Endothelial cell of umbilical vein (primary cell): ENCODE results near the gene FPR1. TPM values are rescaled to one million over a fixed set of nuclear protein-coding genes. Genes with fewer than 3 reads are reported as not detected.

Source experiments
- BruUV-seq: library from RNA; stranded (reverse); fragments of 400-500 nt; replicated peaks from 2 replicates; lab custom pipeline; 2021; lab: Mats Ljungman, UMichigan
- CTCF ChIA-PET: fragments of 300-600, 350-600 bp; sonication (Branson Sonifier 250); formaldehyde crosslinking; loops from one replicate; lab custom pipeline; 2021; ENCODE audit warnings: antibody characterized with exemption, inconsistent platforms; lab: Charles Lee
- POLR2A ChIA-PET: fragments of 300-600, 350-600 bp; sonication (Branson Sonifier 250); formaldehyde crosslinking; loops from one replicate; lab custom pipeline; 2021; ENCODE audit warnings: antibody characterized with exemption, inconsistent platforms; lab: Charles Lee
- DNase-seq: peaks from one replicate; pipeline ENCODE4 v3.0.0-alpha.2; 2011; ENCODE audit warnings: low read depth, low spot score
- FAIRE-seq: peaks from 2 replicates; lab custom pipeline; 2011; peaks lifted over from hg19 to GRCh38; lab: Jason Lieb, UNC
- H2AFZ ChIP-seq: 2 replicates; pipeline ENCODE4 v1.6.0; 2012; ENCODE audit warnings: low read depth, low read length, control low read depth, inconsistent platforms
- H3K27ac ChIP-seq: 2 replicates; pipeline ENCODE4 v1.5.1; 2011; ENCODE audit warnings: low read depth, mild to moderate bottlenecking, control low read depth, low read length, moderate library complexity; ENCODE audit not compliant: insufficient read depth
- H3K27me3 ChIP-seq, 2 experiments: 2 replicates each; pipeline versions ENCODE4 v1.6.0 to v1.6.1; 2011; ENCODE audit warnings: low read length in 2 of 2, mixed read lengths in 1 of 2; ENCODE audit not compliant: control insufficient read depth in 2 of 2, insufficient read depth in 2 of 2
- H3K36me3 ChIP-seq, 2 experiments: 2 replicates in 1 of 2; 3 replicates in 1 of 2; pipeline ENCODE4 v1.5.1; 2011; ENCODE audit warnings: low read length in 2 of 2, mild to moderate bottlenecking in 1 of 2, moderate library complexity in 1 of 2; ENCODE audit not compliant: control insufficient read depth in 2 of 2, insufficient read depth in 2 of 2; ENCODE audit errors: extremely low read depth in 1 of 2
- H3K4me1 ChIP-seq: 3 replicates; pipeline ENCODE4 v1.5.1; 2011; ENCODE audit warnings: mild to moderate bottlenecking, low read length; ENCODE audit not compliant: control insufficient read depth, insufficient read depth; ENCODE audit errors: extremely low read depth
- H3K4me2 ChIP-seq: 2 replicates; pipeline ENCODE4 v1.6.1; 2011; ENCODE audit warnings: low read length, control low read depth, mixed read lengths; ENCODE audit not compliant: insufficient read depth
- H3K4me3 ChIP-seq, 3 experiments: fragments of 200-600 bp in 1 of 3; sonication (generic), shearing (Covaris generic) in 1 of 3; replicated peaks in 1 of 3; 2 replicates each; pipeline ENCODE4 v1.5.1; 2011 to 2016; ENCODE audit warnings: control low read depth in 3 of 3, low read length in 3 of 3, mild to moderate bottlenecking in 2 of 3, inconsistent platforms in 1 of 3, low read depth in 1 of 3, moderate library complexity in 1 of 3; ENCODE audit not compliant: insufficient read depth in 1 of 3
- H3K79me2 ChIP-seq: 2 replicates; pipeline ENCODE4 v1.6.0; 2012; ENCODE audit warnings: low read length, inconsistent platforms; ENCODE audit not compliant: control insufficient read depth, insufficient read depth
- H3K9ac ChIP-seq: replicated peaks from 2 replicates; pipeline ENCODE3; 2011; ENCODE audit warnings: low read length, control low read depth; ENCODE audit not compliant: insufficient read depth; ENCODE audit errors: extremely low read depth
- H3K9me1 ChIP-seq: replicated peaks from 3 replicates; pipeline ENCODE4 v1.6.0; 2011; ENCODE audit warnings: mild to moderate bottlenecking, low read length; ENCODE audit not compliant: control insufficient read depth, insufficient read depth; ENCODE audit errors: extremely low read depth
- H3K9me3 ChIP-seq: replicated peaks from 2 replicates; pipeline ENCODE4 v1.5.1; 2012; ENCODE audit warnings: low read length, inconsistent platforms; ENCODE audit not compliant: control insufficient read depth, insufficient read depth
- H4K20me1 ChIP-seq: replicated peaks from 2 replicates; pipeline ENCODE3; 2011; ENCODE audit warnings: mild to moderate bottlenecking, low read length; ENCODE audit not compliant: control insufficient read depth, insufficient read depth; ENCODE audit errors: extremely low read depth
- EZH2 ChIP-seq: IDR thresholded peaks from 2 replicates; pipeline ENCODE4 v1.6.1; 2012; ENCODE audit warnings: borderline replicate concordance, low read depth, mild to moderate bottlenecking, moderate library complexity, low read length, inconsistent platforms; ENCODE audit not compliant: severe bottlenecking
- GATA2 ChIP-seq: IDR thresholded peaks from 2 replicates; pipeline ENCODE4 v1.7.0; 2011; ENCODE audit warnings: low read depth, mild to moderate bottlenecking, moderate library complexity, mixed read lengths, low read length; ENCODE audit not compliant: insufficient read length, insufficient read depth
- JUN ChIP-seq: IDR thresholded peaks from 2 replicates; pipeline ENCODE4 v1.6.1; 2011; ENCODE audit warnings: borderline replicate concordance, low read depth; ENCODE audit not compliant: insufficient read length, insufficient read depth
- MYC ChIP-seq: IDR thresholded peaks from one replicate; pipeline ENCODE4 v1.6.1; 2011; ENCODE audit warnings: mild to moderate bottlenecking, low read depth, low read length
- POLR2A ChIP-seq: IDR thresholded peaks from 2 replicates; pipeline ENCODE4 v1.6.1; 2012; ENCODE audit warnings: low read depth, mild to moderate bottlenecking, control low read depth, low read length
- POLR2AphosphoS5 ChIP-seq: IDR thresholded peaks from 2 replicates; pipeline ENCODE4 v1.6.1; 2012; ENCODE audit warnings: low read depth, mild to moderate bottlenecking, control low read depth, low read length, moderate library complexity; ENCODE audit not compliant: insufficient read depth
- dilution Hi-C: fragments of 300-500 bp; cut with MboI; formaldehyde crosslinking; loops from one replicate; pipeline ENCODE4 v1.15.0; 2019; ENCODE audit warnings: low sequenced_read_pairs; ENCODE audit not compliant: extremely low pct_ligation_motif_present
- intact Hi-C: fragments of 100-400 bp; cut with micrococcal nuclease; formaldehyde crosslinking; loops from one replicate; pipeline ENCODE4 v1.10.0; 2022
- polyA plus RNA-seq, 4 experiments: library from polyadenylated mRNA; depleted of rRNA in 3 of 4; stranded (reverse) in 3 of 4; unstranded in 1 of 4; fragments of >200 nt; gene quantifications; 2 replicates each; pipeline versions ENCODE4 v1.2.1 to v1.2.3, GENCODE V29; 2011 to 2012; ENCODE audit warnings: missing spikeins in 1 of 4
- total RNA-seq: library from RNA; stranded (reverse); gene quantifications from 2 replicates; pipeline ENCODE4 v1.2.3, GENCODE V29; 2021
- TF ChIP-seq, protein P1 (sequence below), 2 donors: IDR thresholded peaks; 1 replicate in 1 of 2; 2 replicates in 1 of 2; pipeline ENCODE4 v1.5.1; 2011; ENCODE audit warnings: low read length in 2 of 2, mild to moderate bottlenecking in 2 of 2, moderate library complexity in 2 of 2, control low read depth in 1 of 2, inconsistent platforms in 1 of 2, low read depth in 1 of 2; ENCODE audit not compliant: insufficient read depth in 1 of 2; ENCODE audit errors: extremely low read depth in 1 of 2

FPR1 gene
- total and polyA plus RNA-seq, 2 donors (not counting 3 experiments of a cell fraction or from before 2014, with no cell fraction given), result not detected

DNA sequence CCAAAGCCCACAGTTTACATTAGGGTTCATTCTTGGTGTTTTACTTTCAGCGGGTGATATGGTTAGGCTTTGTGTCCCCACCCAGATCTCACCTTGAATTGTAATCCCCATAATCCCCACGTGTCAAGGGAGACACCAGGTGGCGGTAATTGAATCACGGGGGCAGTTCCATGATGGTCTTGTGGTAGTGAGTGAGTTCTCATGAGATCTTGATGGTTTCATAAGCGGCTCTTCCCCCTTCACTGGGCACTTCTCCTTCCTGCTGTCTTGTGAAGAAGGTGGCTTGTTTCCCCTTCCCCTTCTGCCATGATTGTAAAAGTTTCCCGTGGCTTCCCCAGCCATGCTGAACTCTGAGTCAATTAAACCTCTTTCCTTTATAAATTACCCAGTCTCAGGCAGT lies 21.3 kb upstream of the FPR1 start:
- H2AFZ ChIP-seq, result no peak overlapping the region
- intact Hi-C loops, result no loop called here
- BruUV-seq, result no TSS peak
- H3K4me3 ChIP-seq, result no peak overlapping the region
- no peaks in the 10 kb centered on the region for H4K20me1 ChIP-seq
- H3K4me2 ChIP-seq, result no peak overlapping the region
- H3K4me1 ChIP-seq, result no peaks in the 10 kb centered on the region
- TF ChIP-seq POLR2AphosphoS5, result no peak
- no peak for TF ChIP-seq JUN
- no peak for TF ChIP-seq GATA2
- TF ChIP-seq EZH2, result no peak
- TF ChIP-seq, protein P1, sequence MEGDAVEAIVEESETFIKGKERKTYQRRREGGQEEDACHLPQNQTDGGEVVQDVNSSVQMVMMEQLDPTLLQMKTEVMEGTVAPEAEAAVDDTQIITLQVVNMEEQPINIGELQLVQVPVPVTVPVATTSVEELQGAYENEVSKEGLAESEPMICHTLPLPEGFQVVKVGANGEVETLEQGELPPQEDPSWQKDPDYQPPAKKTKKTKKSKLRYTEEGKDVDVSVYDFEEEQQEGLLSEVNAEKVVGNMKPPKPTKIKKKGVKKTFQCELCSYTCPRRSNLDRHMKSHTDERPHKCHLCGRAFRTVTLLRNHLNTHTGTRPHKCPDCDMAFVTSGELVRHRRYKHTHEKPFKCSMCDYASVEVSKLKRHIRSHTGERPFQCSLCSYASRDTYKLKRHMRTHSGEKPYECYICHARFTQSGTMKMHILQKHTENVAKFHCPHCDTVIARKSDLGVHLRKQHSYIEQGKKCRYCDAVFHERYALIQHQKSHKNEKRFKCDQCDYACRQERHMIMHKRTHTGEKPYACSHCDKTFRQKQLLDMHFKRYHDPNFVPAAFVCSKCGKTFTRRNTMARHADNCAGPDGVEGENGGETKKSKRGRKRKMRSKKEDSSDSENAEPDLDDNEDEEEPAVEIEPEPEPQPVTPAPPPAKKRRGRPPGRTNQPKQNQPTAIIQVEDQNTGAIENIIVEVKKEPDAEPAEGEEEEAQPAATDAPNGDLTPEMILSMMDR (IDR thresholded peaks at IDR 0.05; ENCODE audit: extremely low read depth in 1 of 2, insufficient read depth in 1 of 2, low read depth in 1 of 2, low read length in 2 of 2), result no peak
- TF ChIP-seq MYC, result no peak
- TF ChIP-seq POLR2A, result no peak
- FAIRE-seq, result no peak
- H3K9ac ChIP-seq, result no peak overlapping the region
- no peaks in the 10 kb centered on the region for H3K27me3 ChIP-seq
- no peaks in the 10 kb centered on the region for H3K36me3 ChIP-seq
- ChIA-PET POLR2A (no interaction called here), CTCF (no interaction called here)
- no peaks in the 10 kb centered on the region for H3K9me3 ChIP-seq
- no peak overlapping the region for H3K27ac ChIP-seq
- dilution Hi-C loops, result no loop called here
- H3K79me2 ChIP-seq, result no peaks in the 10 kb centered on the region
- H3K9me1 ChIP-seq, result no peaks in the 10 kb centered on the region
- no peak for DNase-seq
